PC-9 (cell line): Measurements from ENCODE around the gene UBN2.

Experiments
- CTCF ChIP-seq: fragments of 200-600 bp; sonication (generic); conservative IDR thresholded peaks from 2 replicates; pipeline ENCODE4 v1.6.1; 2017; ENCODE audit warnings: mixed run types, antibody characterized with exemption, mild to moderate bottlenecking, moderate library complexity
- EZH2 ChIP-seq: fragments of 200-600 bp; sonication (generic); IDR thresholded peaks from 2 replicates; pipeline ENCODE4 v1.8.0; 2017; ENCODE audit warnings: antibody characterized with exemption, low read depth

- TF ChIP-seq CTCF (no peak), EZH2 (no peak)
Measured at GRCh38 chr7:139297795-139298194, 66.8 kb downstream of the UBN2 start.
